Effector memory CD8-positive, alpha-beta T cell (primary cell): Measurements from ENCODE around the gene MYO16.
"Not testable (repeated sequence)": the region's sequence is repeated elsewhere in the genome, so short reads cannot be mapped to it uniquely, and the experiment has no call there.

Source experiments
- ATAC-seq: fragments of 150-1000 bp; cut with Tn5 transposase; replicated peaks from 2 replicates; pipeline ENCODE4 v1.10.0; 2021; ENCODE audit warnings: mild to moderate bottlenecking, moderate library complexity
- DNase-seq, 3 experiments: peaks; one replicate each; pipeline ENCODE4 v3.0.0; 2021
- H3K27ac Mint-ChIP-seq, 2 donors: one replicate each; pipeline ENCODE4 v1.8.0; 2022; ENCODE audit warnings: mild to moderate bottlenecking in 2 of 2, mixed read lengths in 2 of 2, moderate library complexity in 2 of 2
- H3K27me3 Mint-ChIP-seq, 2 donors: one replicate each; pipeline ENCODE4 v1.8.0; 2022; ENCODE audit warnings: mixed read lengths in 2 of 2
- H3K36me3 Mint-ChIP-seq: one replicate; pipeline ENCODE4 v1.8.0; 2022; ENCODE audit warnings: mild to moderate bottlenecking, moderate library complexity, mixed read lengths; ENCODE audit not compliant: insufficient read depth
- H3K4me1 Mint-ChIP-seq, 2 donors: one replicate each; pipeline ENCODE4 v1.8.0; 2022; ENCODE audit warnings: low read depth in 2 of 2, mixed read lengths in 2 of 2
- H3K4me3 Mint-ChIP-seq, 2 donors: one replicate each; pipeline ENCODE4 v1.8.0; 2022; ENCODE audit warnings: mild to moderate bottlenecking in 2 of 2, mixed read lengths in 2 of 2, moderate library complexity in 2 of 2
- H3K9me3 Mint-ChIP-seq, 2 donors: one replicate each; pipeline ENCODE4 v1.8.0; 2022; ENCODE audit warnings: mixed read lengths in 2 of 2

The MYO16 gene

GRCh38 chr13:108855737-108856387 lies 226.5 kb downstream of the MYO16 start:
- ATAC-seq (no peak), DNase-seq (no peak)
- H3K36me3 Mint-ChIP-seq = no peaks in the 10 kb centered on the region
- peaks cover 0 to 13% of the 10 kb centered on the region in 2 donors for H3K27me3 Mint-ChIP-seq
- H3K9me3 Mint-ChIP-seq = peaks cover 6 to 11% of the 10 kb centered on the region in 2 donors
- no peak overlapping the region for H3K27ac Mint-ChIP-seq
- H3K4me3 Mint-ChIP-seq = no peak overlapping the region
- no peaks in the 10 kb centered on the region for H3K4me1 Mint-ChIP-seq

- Mint-ChIP-seq H3K4me3 (no peak overlapping the region), H3K27ac (no peak overlapping the region), H3K4me1 (no peaks in the 10 kb centered on the region), H3K9me3 (peaks cover 3 to 11% of the 10 kb centered on the region in 2 donors), H3K27me3 (peaks cover 0 to 8% of the 10 kb centered on the region in 2 donors), H3K36me3 (no peaks in the 10 kb centered on the region)
- DNase-seq = no peak
- ATAC-seq = no peak
Measured at GRCh38 chr13:108858676-108859075, 229.3 kb downstream of the MYO16 start.

- no peaks in the 10 kb centered on the region for H3K36me3 Mint-ChIP-seq
- no peak overlapping the region for H3K27ac Mint-ChIP-seq
- DNase-seq (no peak), ATAC-seq (no peak)
- H3K27me3 Mint-ChIP-seq = peaks cover 0 to 8% of the 10 kb centered on the region in 2 donors
- peaks cover 3 to 11% of the 10 kb centered on the region in 2 donors for H3K9me3 Mint-ChIP-seq
- no peak overlapping the region for H3K4me3 Mint-ChIP-seq
- no peaks in the 10 kb centered on the region for H3K4me1 Mint-ChIP-seq
Measured at GRCh38 chr13:108859197-108860012, 230.0 kb downstream of the MYO16 start.

GRCh38 chr13:108860418-108860817 lies 231.0 kb downstream of the MYO16 start:
- no peak for DNase-seq
- Mint-ChIP-seq H3K4me3 (no peak overlapping the region), H3K27ac (no peak overlapping the region), H3K4me1 (no peaks in the 10 kb centered on the region), H3K27me3 (peaks cover 0 to 8% of the 10 kb centered on the region in 2 donors), H3K36me3 (no peaks in the 10 kb centered on the region), H3K9me3 (peaks cover 3 to 11% of the 10 kb centered on the region in 2 donors)
- no peak for ATAC-seq

GRCh38 chr13:108877300-108877699 lies 247.9 kb downstream of the MYO16 start:
- no peaks in the 10 kb centered on the region for H3K4me1 Mint-ChIP-seq
- H3K4me3 Mint-ChIP-seq = no peak overlapping the region
- H3K36me3 Mint-ChIP-seq = no peaks in the 10 kb centered on the region
- no peak for DNase-seq
- peaks cover 3 to 7% of the 10 kb centered on the region in 2 donors for H3K9me3 Mint-ChIP-seq
- ATAC-seq = no peak
- H3K27ac Mint-ChIP-seq = no peak overlapping the region
- H3K27me3 Mint-ChIP-seq = peaks cover 0 to 6% of the 10 kb centered on the region in 2 donors

GRCh38 chr13:108878732-108879131 lies 249.3 kb downstream of the MYO16 start:
- no peak overlapping the region for H3K4me3 Mint-ChIP-seq
- H3K9me3 Mint-ChIP-seq = peaks cover 3 to 7% of the 10 kb centered on the region in 2 donors
- DNase-seq (no peak), ATAC-seq (no peak)
- H3K27me3 Mint-ChIP-seq = peaks cover 0 to 6% of the 10 kb centered on the region in 2 donors
- no peaks in the 10 kb centered on the region for H3K36me3 Mint-ChIP-seq
- H3K4me1 Mint-ChIP-seq = no peaks in the 10 kb centered on the region
- H3K27ac Mint-ChIP-seq = no peak overlapping the region

GRCh38 chr13:108889324-108889984 lies 260.0 kb downstream of the MYO16 start:
- Mint-ChIP-seq H3K9me3 (peaks cover 0 to 2% of the 10 kb centered on the region in 2 donors), H3K27ac (no peak overlapping the region), H3K36me3 (no peaks in the 10 kb centered on the region), H3K4me1 (no peaks in the 10 kb centered on the region), H3K4me3 (no peak overlapping the region), H3K27me3 (peaks cover 0 to 8% of the 10 kb centered on the region in 2 donors)
- no peak for ATAC-seq
- no peak for DNase-seq

GRCh38 chr13:108895220-108895704 lies 265.9 kb downstream of the MYO16 start:
- no peaks in the 10 kb centered on the region for H3K36me3 Mint-ChIP-seq
- H3K4me1 Mint-ChIP-seq = peaks cover 0 to 2% of the 10 kb centered on the region in 2 donors
- no peak for ATAC-seq
- H3K9me3 Mint-ChIP-seq = no peaks in the 10 kb centered on the region
- DNase-seq = no peak
- peaks cover 0 to 8% of the 10 kb centered on the region in 2 donors for H3K27me3 Mint-ChIP-seq
- H3K4me3 Mint-ChIP-seq = no peak overlapping the region
- H3K27ac Mint-ChIP-seq = no peak overlapping the region

- Mint-ChIP-seq H3K36me3 (no peaks in the 10 kb centered on the region), H3K4me3 (no peak overlapping the region), H3K27me3 (peaks cover 0 to 8% of the 10 kb centered on the region in 2 donors), H3K9me3 (no peaks in the 10 kb centered on the region), H3K27ac (no peak overlapping the region), H3K4me1 (peaks cover 0 to 2% of the 10 kb centered on the region in 2 donors)
- no peak for ATAC-seq
- DNase-seq = no peak
Measured at GRCh38 chr13:108897955-108898354, 268.5 kb downstream of the MYO16 start.

GRCh38 chr13:108902405-108903155 lies 273.2 kb downstream of the MYO16 start:
- Mint-ChIP-seq H3K9me3 (no peaks in the 10 kb centered on the region), H3K4me3 (no peak overlapping the region), H3K27me3 (no peaks in the 10 kb centered on the region), H3K36me3 (no peaks in the 10 kb centered on the region), H3K27ac (no peak overlapping the region), H3K4me1 (peaks cover 0 to 1% of the 10 kb centered on the region in 2 donors)
- no peak for ATAC-seq
- no peak for DNase-seq

GRCh38 chr13:108903613-108904012 lies 274.2 kb downstream of the MYO16 start:
- no peaks in the 10 kb centered on the region for H3K27me3 Mint-ChIP-seq
- no peak overlapping the region for H3K27ac Mint-ChIP-seq
- H3K4me3 Mint-ChIP-seq = no peak overlapping the region
- no peaks in the 10 kb centered on the region for H3K36me3 Mint-ChIP-seq
- no peaks in the 10 kb centered on the region for H3K9me3 Mint-ChIP-seq
- ATAC-seq (no peak), DNase-seq (no peak)
- H3K4me1 Mint-ChIP-seq = no peaks in the 10 kb centered on the region

- no peaks in the 10 kb centered on the region for H3K36me3 Mint-ChIP-seq
- ATAC-seq = no peak
- H3K4me3 Mint-ChIP-seq = no peak overlapping the region
- no peak for DNase-seq
- peaks cover 0 to 3% of the 10 kb centered on the region in 2 donors for H3K4me1 Mint-ChIP-seq
- peaks cover 0 to 21% of the 10 kb centered on the region in 2 donors for H3K27me3 Mint-ChIP-seq
- no peak overlapping the region for H3K27ac Mint-ChIP-seq
- H3K9me3 Mint-ChIP-seq = peaks cover 0 to 7% of the 10 kb centered on the region in 2 donors
Measured at GRCh38 chr13:108911807-108912206, 282.4 kb downstream of the MYO16 start.

GRCh38 chr13:108913731-108914130 lies 284.3 kb downstream of the MYO16 start:
- not testable (repeated sequence) for DNase-seq, H3K36me3 Mint-ChIP-seq, H3K4me3 Mint-ChIP-seq, H3K9me3 Mint-ChIP-seq, H3K27ac Mint-ChIP-seq, H3K4me1 Mint-ChIP-seq, ATAC-seq
- H3K27me3 Mint-ChIP-seq = peaks cover 0 to 21% of the 10 kb centered on the region in 2 donors
